ENCODE data around the gene RAD51B. TPM values are rescaled to one million over a fixed set of nuclear protein-coding genes. Genes with fewer than 3 reads are reported as not detected.
A peak's percentile ranks its signal among the peaks of the same experiment; 100 is the strongest.

The RAD51B gene
- total and polyA plus RNA-seq, 9 donors: 21.6 to 70.1 (median 35.1) TPM

GRCh38 chr14:68359022-68359836 lies 539.6 kb downstream of the RAD51B start:
- Histone ChIP-seq H3K27me3 (no peaks in the 10 kb centered on the region), H3K36me3 (no peaks in the 10 kb centered on the region), H3K9me3 (no peaks in the 10 kb centered on the region), H3K4me1 (ENCODE audit: insufficient read depth) (peaks cover 18% of the 10 kb centered on the region), H3K27ac (peak overlapping the region; percentile 22 to 79), H3K4me3 (no peak overlapping the region)
- peak in 2 of 5 donors; percentile 19 to 47 for DNase-seq
- 48 to 62% (median 59%) methylated on average over 12 of the region's 12 CpGs for WGBS, 3 donors
- intact Hi-C loops (cut with DNase I): no loop called here
- TF ChIP-seq POLR2A (IDR thresholded peaks at IDR 0.05) (no peak), EP300 (IDR thresholded peaks at IDR 0.05) (no peak), CTCF (IDR thresholded peaks at IDR 0.05) (no peak)

GRCh38 chr14:68359837-68360552 lies 540.4 kb downstream of the RAD51B start:
- peak overlapping the region; percentile 22 to 79 for H3K27ac ChIP-seq
- intact Hi-C loops (cut with DNase I): no loop called here
- peak; percentile 49 to 75 (median 66) for DNase-seq
- 14 to 24% (median 22%) methylated on average over 8 of the region's 8 CpGs for WGBS, 3 donors
- H3K9me3 ChIP-seq: no peaks in the 10 kb centered on the region
- H3K4me3 ChIP-seq: no peak overlapping the region
- TF ChIP-seq POLR2A (IDR thresholded peaks at IDR 0.05): no peak
- no peak for TF ChIP-seq CTCF (IDR thresholded peaks at IDR 0.05)
- no peak for TF ChIP-seq EP300 (IDR thresholded peaks at IDR 0.05)
- peaks cover 24% of the 10 kb centered on the region for H3K4me1 ChIP-seq (ENCODE audit: insufficient read depth)
- no peaks in the 10 kb centered on the region for H3K36me3 ChIP-seq
- no peaks in the 10 kb centered on the region for H3K27me3 ChIP-seq

- intact Hi-C loops (cut with DNase I): no loop called here
- no peaks in the 10 kb centered on the region for H3K36me3 ChIP-seq
- WGBS, 3 donors: 42 to 79% (median 63%) methylated on average over 2 of the region's 2 CpGs
- peak in 1 of 5 donors; percentile 27 for DNase-seq
- H3K27me3 ChIP-seq: no peaks in the 10 kb centered on the region
- TF ChIP-seq POLR2A (IDR thresholded peaks at IDR 0.05) (no peak), EP300 (IDR thresholded peaks at IDR 0.05) (no peak), CTCF (IDR thresholded peaks at IDR 0.05) (no peak)
- no peak overlapping the region for H3K4me3 ChIP-seq
- H3K9me3 ChIP-seq: no peaks in the 10 kb centered on the region
- peak overlapping the region in 1 of 2 donors; percentile 79 for H3K27ac ChIP-seq
- peaks cover 24% of the 10 kb centered on the region for H3K4me1 ChIP-seq (ENCODE audit: insufficient read depth)
Observed at GRCh38 chr14:68361231-68361630, 541.7 kb downstream of the RAD51B start.

GRCh38 chr14:68362846-68363245 lies 543.3 kb downstream of the RAD51B start:
- intact Hi-C loops (cut with DNase I): no loop called here
- DNase-seq: no peak
- Histone ChIP-seq H3K27ac (no peak overlapping the region), H3K9me3 (no peaks in the 10 kb centered on the region), H3K4me1 (ENCODE audit: insufficient read depth) (peaks cover 25% of the 10 kb centered on the region), H3K36me3 (no peaks in the 10 kb centered on the region), H3K27me3 (no peaks in the 10 kb centered on the region), H3K4me3 (no peak overlapping the region)
- TF ChIP-seq EP300 (IDR thresholded peaks at IDR 0.05): no peak
- no peak for TF ChIP-seq CTCF (IDR thresholded peaks at IDR 0.05)
- no peak for TF ChIP-seq POLR2A (IDR thresholded peaks at IDR 0.05)
- WGBS, 3 donors: 75 to 79% (median 75%) methylated on average over 4 of the region's 4 CpGs

All from ovary (tissue), 9 donors.